Measurements from ENCODE around the gene KCNN1. TPM values are rescaled to one million over a fixed set of nuclear protein-coding genes. Genes with fewer than 3 reads are reported as not detected.
A peak's percentile ranks its signal among the peaks of the same experiment; 100 is the strongest.
"Not testable (repeated sequence)": the region's sequence is repeated elsewhere in the genome, so short reads cannot be mapped to it uniquely, and the experiment has no call there.

The KCNN1 gene
- total RNA-seq, 1 donor from 2014 or later = 30.1 TPM

DNA sequence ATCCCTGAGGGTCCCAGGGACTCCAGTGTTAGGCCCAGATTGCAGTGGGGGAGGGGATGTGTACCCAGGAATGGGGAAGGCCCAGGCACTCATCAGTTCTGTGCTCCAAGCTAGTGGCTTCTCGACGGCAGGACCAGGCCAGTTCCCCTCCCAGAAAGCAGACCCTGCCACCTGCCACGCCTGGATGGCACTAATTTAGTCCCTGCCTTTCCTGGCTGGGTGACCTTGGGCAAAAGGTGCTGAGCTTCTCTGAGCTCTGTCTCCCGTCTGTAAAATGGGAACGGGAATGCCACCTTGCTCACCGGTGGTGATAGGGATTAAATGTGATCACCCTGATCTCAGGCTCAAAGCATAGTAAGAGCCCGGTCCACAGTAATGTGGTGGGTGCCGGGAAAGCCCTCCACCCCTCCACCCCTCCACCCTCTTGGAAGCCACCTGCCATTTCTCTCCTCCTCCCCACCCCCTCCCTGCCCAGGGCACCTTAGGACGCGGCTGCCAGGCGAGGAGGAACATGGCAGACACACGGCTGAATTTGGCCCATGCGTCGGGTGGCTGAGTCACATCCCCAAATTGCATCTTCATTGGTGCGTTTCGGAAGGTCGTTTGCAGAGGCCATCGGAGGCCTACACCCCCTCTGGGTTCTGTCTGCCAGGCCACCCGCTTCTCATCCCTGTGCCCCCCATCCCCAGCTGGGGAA is 2.3 kb downstream of the KCNN1 start:
- DNase-seq = no peak

DNA sequence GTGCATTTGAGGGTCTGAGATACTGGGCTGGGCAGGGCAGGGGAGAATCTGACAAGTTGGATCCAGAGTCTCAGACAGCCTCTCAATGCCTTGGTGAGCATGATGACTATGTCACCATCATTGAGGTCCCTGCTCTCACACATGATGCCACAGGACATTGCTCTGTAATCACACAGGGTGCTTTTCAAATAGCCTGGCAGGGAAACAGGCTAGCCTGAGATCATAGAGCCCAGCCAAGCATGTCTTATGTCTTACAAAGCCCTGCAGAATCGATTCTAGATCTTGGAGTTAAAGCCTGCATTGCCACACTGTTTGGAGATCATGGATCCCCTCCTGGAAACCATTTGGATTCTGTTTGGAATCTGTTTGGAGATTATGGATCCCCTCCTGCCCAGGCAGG is 5.3 kb downstream of the KCNN1 start:
- DNase-seq = no peak

GRCh38 chr19:17973759-17974158 is 6.9 kb downstream of the KCNN1 start:
- DNase-seq = no peak

GRCh38 chr19:17974551-17974950 is 7.6 kb downstream of the KCNN1 start:
- no peak for DNase-seq

GRCh38 chr19:17975032-17975431 is 8.1 kb downstream of the KCNN1 start:
- DNase-seq = no peak

GRCh38 chr19:17977021-17977420 is 10.1 kb downstream of the KCNN1 start:
- no peak for DNase-seq

DNA sequence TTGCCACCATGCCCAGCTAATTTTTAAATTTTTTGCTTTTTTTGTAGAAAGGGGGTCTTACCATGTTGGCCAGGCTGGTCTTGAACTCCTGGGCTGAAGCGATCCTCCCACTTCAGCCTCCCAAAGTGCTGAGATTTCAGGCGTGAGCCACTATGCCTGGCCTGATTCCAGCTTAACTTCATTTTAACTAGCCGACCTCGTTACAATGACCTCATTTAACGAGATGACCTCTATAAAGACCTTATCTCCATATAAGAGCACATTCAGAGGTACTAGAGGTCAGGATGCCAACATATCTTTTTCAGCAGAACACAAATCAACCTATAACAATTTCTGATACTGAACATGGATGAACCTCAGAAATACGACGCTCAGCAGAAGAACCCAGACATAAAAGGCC is 10.6 kb downstream of the KCNN1 start:
- DNase-seq = no peak

GRCh38 chr19:17981611-17982010 is 14.7 kb downstream of the KCNN1 start:
- DNase-seq = no peak

GRCh38 chr19:17982430-17982829 is 15.5 kb downstream of the KCNN1 start:
- DNase-seq = no peak

DNA sequence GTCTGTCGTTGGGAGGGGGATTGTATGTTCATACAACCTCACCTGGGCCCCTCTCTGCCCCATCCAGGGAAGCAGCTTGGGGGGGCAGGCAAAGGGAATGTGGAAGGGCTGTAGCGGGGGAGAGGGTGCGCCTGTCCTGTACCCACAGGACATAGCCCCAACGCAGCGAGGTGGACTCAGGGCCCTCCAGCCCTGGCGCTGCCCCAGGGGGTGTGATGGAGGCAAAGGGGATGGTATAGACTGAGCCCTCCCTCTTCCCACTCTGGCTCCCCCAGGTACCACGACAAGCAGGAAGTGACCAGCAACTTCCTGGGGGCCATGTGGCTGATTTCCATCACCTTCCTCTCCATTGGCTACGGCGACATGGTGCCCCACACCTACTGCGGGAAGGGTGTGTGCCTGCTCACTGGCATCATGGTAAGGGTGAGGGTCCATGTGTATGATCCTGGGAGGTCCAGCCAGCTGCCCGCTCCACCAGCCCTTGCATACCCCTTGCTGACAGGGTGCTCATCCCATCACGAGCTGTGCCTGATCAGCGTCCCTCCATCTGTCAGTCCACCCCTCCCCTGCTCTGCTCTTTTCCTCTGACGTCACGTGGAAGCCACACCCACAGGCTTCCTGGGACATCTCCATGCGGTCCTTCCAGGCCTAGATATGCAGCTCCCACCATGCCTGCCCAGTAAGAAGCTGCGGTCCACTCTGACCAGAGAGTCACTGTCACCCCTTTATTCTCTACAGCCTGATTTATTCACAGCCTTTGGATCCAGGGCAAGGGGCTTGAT is 18.3 kb downstream of the KCNN1 start:
- no peak for DNase-seq

DNA sequence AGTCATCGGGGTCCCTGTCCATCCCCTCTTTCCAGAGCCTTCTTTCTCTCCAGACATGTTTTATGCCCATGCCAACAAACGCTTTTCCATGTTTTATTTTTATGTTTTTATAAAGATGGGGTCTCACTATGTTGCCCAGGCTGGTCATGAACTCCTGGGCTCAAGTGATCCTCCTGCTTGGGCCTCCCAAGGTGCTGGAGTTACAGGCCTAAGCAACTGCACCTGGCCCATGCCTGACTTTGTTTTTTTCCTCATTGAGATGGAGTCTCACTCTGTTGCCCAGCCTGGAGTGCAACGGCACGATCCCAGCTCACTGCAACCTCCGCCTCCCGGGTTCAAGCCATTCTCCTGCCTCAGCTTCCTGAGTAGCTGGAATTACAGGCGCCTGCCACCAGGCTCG is 19.7 kb downstream of the KCNN1 start:
- DNase-seq = not testable (repeated sequence)

DNA sequence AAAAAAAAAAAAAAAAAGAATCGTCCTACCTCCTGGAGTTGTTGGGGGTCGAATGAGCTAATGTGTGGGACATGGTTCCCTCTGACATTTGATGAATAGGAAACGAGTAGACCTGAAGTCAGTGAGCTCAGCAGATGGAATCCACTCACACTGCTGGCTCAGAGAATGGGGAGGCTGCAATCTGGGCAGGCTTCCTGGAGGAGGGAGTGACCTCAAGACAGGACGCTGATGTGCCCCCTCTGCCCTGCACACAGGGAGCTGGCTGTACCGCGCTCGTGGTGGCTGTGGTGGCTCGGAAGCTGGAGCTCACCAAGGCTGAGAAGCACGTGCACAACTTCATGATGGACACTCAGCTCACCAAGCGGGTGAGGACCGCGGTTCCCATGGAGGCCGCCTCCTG is 21.3 kb downstream of the KCNN1 start:
- DNase-seq = no peak

DNA sequence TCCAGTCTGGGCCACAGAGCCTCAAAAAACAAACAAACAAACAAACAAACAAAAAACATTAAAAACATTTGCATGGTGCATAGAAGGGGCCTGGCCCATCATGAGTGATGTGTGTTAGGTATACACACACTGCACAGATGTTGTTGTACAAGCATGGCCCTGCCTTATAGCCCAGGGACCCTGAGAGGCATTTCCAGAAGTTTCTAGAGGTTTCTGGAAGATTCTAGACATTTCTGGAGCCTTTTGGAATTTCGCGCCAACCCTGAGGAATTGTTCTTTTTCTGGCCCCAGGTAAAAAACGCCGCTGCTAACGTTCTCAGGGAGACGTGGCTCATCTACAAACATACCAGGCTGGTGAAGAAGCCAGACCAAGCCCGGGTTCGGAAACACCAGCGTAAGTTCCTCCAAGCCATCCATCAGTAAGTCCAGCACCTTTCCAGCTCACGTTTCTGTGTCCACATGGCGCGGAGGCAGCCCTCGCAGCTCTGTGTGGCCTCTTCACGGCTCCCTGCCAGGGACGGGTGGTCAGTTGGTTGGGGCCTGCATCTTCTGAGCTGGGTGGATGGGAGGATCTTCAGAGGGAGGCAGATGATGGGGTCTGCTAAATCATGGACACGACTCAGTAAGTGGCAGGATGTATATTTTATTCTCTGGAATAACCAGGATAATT is 22.7 kb downstream of the KCNN1 start:
- DNase-seq = no peak

DNA sequence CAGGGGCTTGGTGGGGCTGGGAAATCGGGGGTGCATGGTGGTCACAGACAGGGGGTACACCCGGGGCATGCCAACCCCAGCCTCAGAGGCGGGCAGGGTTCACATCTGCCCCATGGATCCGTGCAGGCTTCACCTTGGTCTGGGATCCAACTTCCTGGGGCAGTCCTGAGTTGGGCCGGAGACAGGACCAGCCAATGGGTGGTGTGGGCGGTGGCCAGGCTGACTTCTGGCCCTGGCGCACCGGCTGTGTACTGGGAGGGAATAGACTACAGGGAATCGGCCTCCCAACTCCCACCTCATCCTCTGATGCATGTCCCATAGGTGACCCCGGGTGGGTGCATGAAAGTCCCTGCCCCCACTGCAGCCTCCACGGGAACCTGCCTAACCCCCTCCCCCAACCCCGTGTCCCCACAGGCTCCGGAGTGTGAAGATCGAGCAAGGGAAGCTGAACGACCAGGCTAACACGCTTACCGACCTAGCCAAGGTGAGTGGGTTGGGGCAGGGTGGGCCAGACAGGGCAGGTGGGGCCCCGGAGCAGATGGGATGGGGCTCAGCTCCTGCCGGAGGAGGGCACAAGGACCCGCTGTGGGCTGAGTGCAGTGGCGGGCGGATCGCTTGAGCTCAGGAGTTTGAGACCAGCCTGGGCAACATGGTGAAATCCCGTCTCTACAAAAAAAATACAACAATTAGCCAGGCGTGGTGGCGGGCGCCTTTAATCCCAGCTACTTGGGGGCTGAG is 26.3 kb downstream of the KCNN1 start:
- no peak for DNase-seq

GRCh38 chr19:17996826-17997316 is 30.0 kb downstream of the KCNN1 start:
- DNase-seq = peak; percentile 72

DNA sequence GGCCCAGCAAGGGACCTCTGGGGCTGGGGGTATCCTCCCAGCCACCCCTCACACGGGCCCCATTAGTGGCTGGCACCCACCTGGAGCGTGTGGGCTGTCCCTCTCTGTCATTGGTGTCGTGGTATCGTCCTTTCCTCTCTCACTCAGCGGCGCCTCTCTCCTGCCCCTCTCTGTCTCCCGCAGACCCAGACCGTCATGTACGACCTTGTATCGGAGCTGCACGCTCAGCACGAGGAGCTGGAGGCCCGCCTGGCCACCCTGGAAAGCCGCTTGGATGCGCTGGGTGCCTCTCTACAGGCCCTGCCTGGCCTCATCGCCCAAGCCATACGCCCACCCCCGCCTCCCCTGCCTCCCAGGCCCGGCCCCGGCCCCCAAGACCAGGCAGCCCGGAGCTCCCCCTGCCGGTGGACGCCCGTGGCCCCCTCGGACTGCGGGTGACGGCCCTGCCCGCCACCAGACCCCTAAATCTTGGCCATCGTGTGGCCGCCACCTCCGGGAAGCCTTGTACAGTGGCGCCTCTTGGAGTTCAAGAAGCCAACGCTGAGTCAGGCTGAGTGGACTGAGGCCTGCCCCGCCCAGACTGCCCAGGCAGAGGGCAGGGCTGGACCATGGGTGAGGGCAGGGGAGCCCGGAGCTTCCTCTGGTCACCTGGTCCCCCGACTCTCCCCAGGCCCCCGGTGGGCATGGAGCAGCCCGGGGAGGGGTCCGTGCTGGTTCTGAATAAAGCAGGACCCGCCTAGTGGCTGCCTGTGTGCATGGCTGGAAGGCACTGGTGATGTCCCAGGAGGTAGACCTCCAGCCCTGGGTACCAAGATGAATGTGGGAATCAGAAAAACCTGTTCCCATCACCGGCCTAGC is 31.3 kb downstream of the KCNN1 start:
- DNase-seq = no peak

DNA sequence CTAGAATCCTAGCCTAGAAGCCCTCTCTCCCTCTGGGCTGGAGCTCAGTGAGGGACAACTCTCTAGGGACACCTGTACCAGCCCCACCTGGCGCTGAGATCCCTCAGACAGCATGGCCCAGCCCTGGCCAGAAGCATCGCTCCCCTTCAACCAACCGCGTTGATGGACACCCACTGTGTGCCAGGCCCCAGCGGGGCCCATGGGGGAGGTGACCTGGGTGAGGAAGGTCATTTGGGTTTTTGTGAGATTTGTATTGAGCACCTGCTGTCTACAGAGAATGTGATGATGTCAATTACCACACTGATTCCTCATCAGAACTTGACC is 31.9 kb downstream of the KCNN1 start:
- no peak for DNase-seq

DNA sequence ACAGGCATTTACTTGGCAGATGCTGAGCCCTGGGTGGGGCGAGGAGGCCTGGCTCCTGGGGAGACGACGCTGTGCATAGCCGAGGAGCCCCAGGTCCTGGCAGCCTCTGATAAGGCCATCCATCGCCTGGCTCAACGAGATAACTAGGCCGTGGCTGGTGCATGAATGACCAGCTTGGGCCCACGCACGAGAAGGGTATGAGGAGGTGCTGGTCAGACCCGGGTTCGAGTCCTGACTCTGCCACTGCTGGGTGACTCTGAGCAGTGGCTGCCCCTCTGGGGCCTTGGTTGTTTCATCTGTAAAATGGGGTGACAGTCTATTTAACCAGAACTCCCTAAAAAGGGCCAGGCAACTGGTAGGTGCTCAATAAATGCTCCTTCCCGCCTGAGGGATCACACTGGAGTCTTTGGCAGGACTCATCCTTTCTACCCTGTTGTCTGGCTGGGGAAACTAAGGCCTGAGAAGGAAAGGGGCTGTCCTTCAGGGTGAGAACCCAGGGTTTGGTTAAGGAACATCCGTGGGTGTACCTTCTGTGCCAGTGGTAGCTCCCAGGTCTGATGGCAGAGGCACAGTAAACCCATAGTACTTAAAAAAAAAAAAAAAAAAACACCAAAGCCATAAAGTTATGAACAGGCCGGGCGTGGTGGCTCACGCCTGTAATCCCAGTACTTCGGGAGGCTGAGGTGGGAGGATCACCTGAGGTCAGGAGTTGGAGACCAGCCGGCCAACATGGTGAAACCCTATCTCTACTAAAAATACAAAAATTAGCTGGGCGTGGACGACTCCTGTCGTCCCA is 33.0 kb downstream of the KCNN1 start:
- DNase-seq = no peak

DNA sequence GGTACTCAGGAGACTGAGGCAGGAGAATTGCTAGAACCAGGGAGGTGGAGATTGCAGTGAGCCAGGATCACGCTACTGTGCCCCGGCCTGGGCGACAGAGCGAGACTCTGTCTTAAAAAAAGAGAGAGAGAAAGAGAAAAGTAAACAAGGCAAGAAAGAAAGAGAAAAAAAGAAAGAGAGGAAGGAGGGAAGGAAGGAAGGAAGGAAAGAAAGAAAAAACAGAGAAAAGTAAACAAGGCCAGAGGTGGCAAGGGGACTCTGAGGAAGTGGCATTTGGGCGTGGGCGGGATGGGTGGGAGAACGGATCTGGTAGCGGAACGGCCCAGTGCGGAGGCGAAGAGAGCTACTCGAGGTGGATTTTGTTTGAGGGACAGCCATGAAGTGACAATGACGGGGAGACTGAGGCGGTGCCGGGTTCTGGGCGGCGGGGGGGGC is 33.6 kb downstream of the KCNN1 start:
- no peak for DNase-seq

GRCh38 chr19:18000915-18001776 is 34.2 kb downstream of the KCNN1 start:
- DNase-seq = peak; percentile 54
